Measurements from ENCODE around the gene RRP15. TPM values are rescaled to one million over a fixed set of nuclear protein-coding genes. Genes with fewer than 3 reads are reported as not detected.

The RRP15 gene
- total and polyA plus RNA-seq, 9 of the 15 experiments (the other 6 are each of a cell fraction or from before 2014, with no cell fraction given) = 9.5 to 58.1 (median 29.3) TPM

DNA sequence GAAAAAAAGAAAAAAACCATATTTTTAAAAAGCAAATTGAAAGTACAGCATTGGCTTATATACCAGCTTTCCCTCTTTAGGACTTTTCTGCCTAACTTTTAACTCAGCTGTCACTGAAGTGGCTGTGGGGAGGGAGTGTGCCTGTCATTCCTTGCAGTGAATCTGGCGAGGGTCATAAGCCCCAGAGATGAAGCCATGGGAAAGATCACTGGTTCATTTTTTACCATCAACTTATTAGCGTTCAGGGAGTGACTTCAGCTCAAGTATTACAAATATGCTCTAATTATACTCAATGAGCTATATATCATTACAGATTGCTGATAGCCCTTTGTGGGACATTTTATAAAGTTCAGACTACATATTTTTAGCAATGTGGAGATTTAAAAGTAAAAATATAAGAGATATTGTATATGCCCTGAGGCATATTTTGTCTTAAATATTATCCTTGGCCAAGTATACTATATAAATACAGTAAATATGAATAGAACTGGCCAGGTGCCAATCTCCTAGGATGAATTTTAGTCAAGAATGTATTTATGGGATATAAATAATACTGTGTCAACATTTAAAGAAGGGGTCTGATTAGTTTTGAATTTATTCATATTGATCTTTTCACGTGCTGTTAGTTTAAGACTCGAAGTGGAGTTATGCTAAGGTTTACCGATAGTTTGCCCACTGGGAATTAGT is 64.4 kb downstream of the RRP15 start:
- ATAC-seq (no peak), DNase-seq (ENCODE audit: extremely low read depth in 1 of 4, low spot score in 3 of 4) (no peak), FAIRE-seq (no peak)
- Histone ChIP-seq H3K9me3 (replicated peaks; ENCODE audit: control insufficient read depth, insufficient read depth, low read depth, low read length) (no peaks in the 10 kb centered on the region), H3K4me1 (replicated peaks in 1 of 2; ENCODE audit: control insufficient read depth in 2 of 2, insufficient read depth in 2 of 2, low read length in 2 of 2) (peaks cover 5 to 15% of the 10 kb centered on the region in 2 experiments; a peak in 3 of 5 replicates), H3K9ac (ENCODE audit: insufficient read depth in 1 of 2, low read depth in 2 of 2, low read length in 2 of 2) (no peak overlapping the region), H3K27ac (ENCODE audit: extremely low read depth, low read depth, low read length) (no peak overlapping the region), H3K4me2 (ENCODE audit: insufficient read depth, low read length) (no peak overlapping the region), H3K27me3 (ENCODE audit: control insufficient read depth in 2 of 2, insufficient read depth in 2 of 2, low read length in 2 of 2) (no peaks in the 10 kb centered on the region), H2AFZ (ENCODE audit: low read depth, low read length) (no peak overlapping the region), H3K9me1 (ENCODE audit: control insufficient read depth, insufficient read depth, low read length) (no peaks in the 10 kb centered on the region), H4K20me1 (replicated peaks; ENCODE audit: control insufficient read depth, insufficient read depth, low read length) (no peaks in the 10 kb centered on the region), H3K79me2 (ENCODE audit: control insufficient read depth, insufficient read depth, low read length) (no peaks in the 10 kb centered on the region), H3K36me3 (ENCODE audit: control insufficient read depth, insufficient read depth, low read length) (no peaks in the 10 kb centered on the region), H3K4me3 (no peak overlapping the region)
- intact Hi-C loops (cut with micrococcal nuclease) (loop anchor here (2.0 kb wide), 1 partner anchor 45 kb away; no protein-coding TSS in a partner anchor), in situ Hi-C loops (cut with MboI) (loop anchor here (10.0 to 25.0 kb wide), 2 partner anchors 205 to 1463 kb away; no protein-coding TSS in a partner anchor)
- no TSS peak for BruUV-seq (replicated peaks)
- ChIA-PET CTCF (ENCODE audit: low intra/inter-chr PET ratio) (interaction anchor here (1.1 kb wide), 1 partner anchor 20 kb away, joined by 3 read pairs; no protein-coding TSS in a partner anchor), POLR2A (interaction anchor here (0.6 to 0.9 kb wide), 2 partner anchors 8 to 64 kb away, joined by 3 read pairs; partner anchors contain the start of gene RRP15)
- WGBS (ENCODE audit: insufficient coverage, low coverage, missing lambda C conversion rate) = 38% methylated on average over 5 of the region's 5 CpGs
- TF ChIP-seq ELF2 (CRISPR knock-in tag; IDR thresholded peaks at IDR 0.05) = no peak
- peak; percentile 69 for TF ChIP-seq NFIC (IDR thresholded peaks at IDR 0.05)
- no peak for TF ChIP-seq ZFX (CRISPR knock-in tag; IDR thresholded peaks at IDR 0.05)
- TF ChIP-seq SRSF3 (IDR thresholded peaks at IDR 0.05; ENCODE audit: insufficient read depth, low read length) = no peak
- TF ChIP-seq CEBPG (CRISPR knock-in tag; IDR thresholded peaks at IDR 0.05) = no peak
- no peak for TF ChIP-seq CEBPG (tag; conservative IDR thresholded peaks at IDR 0.05 in 1 of 2, IDR thresholded peaks at IDR 0.05 in 1 of 2)
- TF ChIP-seq POLR3A (IDR thresholded peaks at IDR 0.05; ENCODE audit: borderline replicate concordance, extremely low read depth, insufficient read depth, insufficient read length) = no peak
- TF ChIP-seq, protein P1, sequence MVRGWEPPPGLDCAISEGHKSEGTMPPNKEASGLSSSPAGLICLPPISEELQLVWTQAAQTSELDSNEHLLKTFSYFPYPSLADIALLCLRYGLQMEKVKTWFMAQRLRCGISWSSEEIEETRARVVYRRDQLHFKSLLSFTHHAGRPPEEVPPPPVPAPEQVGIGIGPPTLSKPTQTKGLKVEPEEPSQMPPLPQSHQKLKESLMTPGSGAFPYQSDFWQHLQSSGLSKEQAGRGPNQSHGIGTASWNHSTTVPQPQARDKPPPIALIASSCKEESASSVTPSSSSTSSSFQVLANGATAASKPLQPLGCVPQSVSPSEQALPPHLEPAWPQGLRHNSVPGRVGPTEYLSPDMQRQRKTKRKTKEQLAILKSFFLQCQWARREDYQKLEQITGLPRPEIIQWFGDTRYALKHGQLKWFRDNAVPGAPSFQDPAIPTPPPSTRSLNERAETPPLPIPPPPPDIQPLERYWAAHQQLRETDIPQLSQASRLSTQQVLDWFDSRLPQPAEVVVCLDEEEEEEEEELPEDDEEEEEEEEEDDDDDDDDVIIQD (CRISPR knock-in tag; IDR thresholded peaks at IDR 0.05) = no peak
- TF ChIP-seq KDM2B (CRISPR knock-in tag; IDR thresholded peaks at IDR 0.05) = no peak
- no peak for TF ChIP-seq ZC3H11A (IDR thresholded peaks at IDR 0.05; ENCODE audit: low read depth, low read length)
- TF ChIP-seq ETV1 (tag; conservative IDR thresholded peaks at IDR 0.05; ENCODE audit: low read depth) = no peak
- no peak for TF ChIP-seq ETV6 (IDR thresholded peaks at IDR 0.05; ENCODE audit: borderline replicate concordance in 1 of 2, low read depth in 2 of 2, low read length in 1 of 2)
- no peak for TF ChIP-seq ETV6 (CRISPR knock-in tag; IDR thresholded peaks at IDR 0.05; ENCODE audit: borderline replicate concordance)
- TF ChIP-seq ZNF589 (CRISPR knock-in tag; IDR thresholded peaks at IDR 0.05; ENCODE audit: low read depth) = no peak
- no peak for TF ChIP-seq KLF13 (tag; IDR thresholded peaks at IDR 0.05; ENCODE audit: borderline replicate concordance, low read depth)
- 0 out of 2 replicates have a peak, but pooled peaks have one; percentile 21 for TF ChIP-seq NFIX (CRISPR knock-in tag; IDR thresholded peaks at IDR 0.05; ENCODE audit: low read depth)
- no peak for TF ChIP-seq SIX5 (IDR thresholded peaks at IDR 0.05; ENCODE audit: borderline replicate concordance in 1 of 2, insufficient read depth in 1 of 2, low read depth in 1 of 2, low read length in 2 of 2)

Measured in K562 (cell line).